ENCODE data around the gene HIVEP3.

DNA sequence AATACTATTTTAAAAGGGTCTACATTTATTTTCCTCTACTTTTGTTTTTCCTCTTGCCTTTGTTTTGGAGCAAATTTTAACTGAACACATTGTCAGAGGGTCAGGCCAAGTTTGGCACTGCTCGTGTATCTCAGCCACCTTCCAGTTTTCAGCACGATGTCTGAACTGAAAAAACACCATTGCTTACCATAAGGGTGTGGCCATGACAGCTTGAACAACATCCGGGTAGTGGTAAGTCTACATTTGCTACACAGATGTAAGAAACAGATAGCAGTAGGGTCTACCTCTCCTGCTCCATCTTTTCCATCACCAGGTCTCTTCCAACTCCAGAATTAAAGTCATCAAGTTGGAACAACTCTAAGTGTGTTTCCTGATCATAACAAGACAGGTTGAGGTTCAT lies 4.2 kb downstream of the HIVEP3 start:
- TF ChIP-seq POLR2AphosphoS5 (IDR thresholded peaks at IDR 0.05; ENCODE audit: low read depth, low read length) (no peak), RAD21 (IDR thresholded peaks at IDR 0.05; ENCODE audit: low read length) (no peak)
